HepG2 (cell line): Measurements from ENCODE around the gene SNRPD3. TPM values are rescaled to one million over a fixed set of nuclear protein-coding genes. Genes with fewer than 3 reads are reported as not detected.

Source experiments
- EEA1 ChIP-seq: sonication (generic); formaldehyde crosslinking; IDR thresholded peaks from 2 replicates; pipeline ENCODE4 v1.5.1; 2020; ENCODE audit warnings: mild to moderate bottlenecking, missing genetic modification reagents, borderline replicate concordance
- FIP1L1 ChIP-seq: fragments of 200-400 bp; formaldehyde crosslinking; IDR thresholded peaks from 2 replicates; pipeline ENCODE4 v1.6.1; 2018; ENCODE audit warnings: low read depth, mild to moderate bottlenecking, low read length, moderate library complexity, borderline replicate concordance; ENCODE audit not compliant: insufficient read depth
- KLF6 ChIP-seq: IDR thresholded peaks from 2 replicates; pipeline ENCODE4 v1.8.0; 2016; ENCODE audit warnings: missing biosample characterization, missing genetic modification reagents
- MAFK ChIP-seq, 2 experiments: IDR thresholded peaks in 1 of 2; conservative IDR thresholded peaks in 1 of 2; 2 replicates each; pipeline ENCODE4 v1.6.1; 2011; ENCODE audit warnings: improper control_type of control experiment in 2 of 2, low read length in 2 of 2
- MATR3 ChIP-seq: sonication (generic); formaldehyde crosslinking; IDR thresholded peaks from 2 replicates; pipeline ENCODE4 v1.4.0; 2020; ENCODE audit warnings: missing genetic modification reagents
- NCOA1 ChIP-seq: sonication (generic); formaldehyde crosslinking; IDR thresholded peaks from 2 replicates; pipeline ENCODE4 v1.9.0; 2021; ENCODE audit warnings: missing genetic modification reagents
- NCOA5 ChIP-seq: sonication (generic); formaldehyde crosslinking; IDR thresholded peaks from 2 replicates; pipeline ENCODE4 v1.4.0; 2020; ENCODE audit warnings: missing genetic modification reagents
- PATZ1 ChIP-seq: sonication (generic); formaldehyde crosslinking; IDR thresholded peaks from 2 replicates; pipeline ENCODE4 v1.4.0; 2020; ENCODE audit warnings: missing genetic modification reagents
- PCBP1 ChIP-seq: fragments of 200-400 bp; formaldehyde crosslinking; IDR thresholded peaks from 2 replicates; pipeline ENCODE4 v1.6.1; 2017; ENCODE audit warnings: mild to moderate bottlenecking, low read depth, low read length, borderline replicate concordance
- PHF21A ChIP-seq: sonication (generic); formaldehyde crosslinking; IDR thresholded peaks from 2 replicates; pipeline ENCODE4 v1.5.0; 2020; ENCODE audit warnings: mild to moderate bottlenecking, missing genetic modification reagents
- PHF5A ChIP-seq: IDR thresholded peaks from one replicate; pipeline ENCODE4 v1.6.1; 2018; ENCODE audit warnings: low read depth, missing genetic modification reagents; ENCODE audit not compliant: unreplicated experiment
- PREB ChIP-seq: sonication (generic); formaldehyde crosslinking; IDR thresholded peaks from 2 replicates; pipeline ENCODE4 v1.4.0; 2020; ENCODE audit warnings: missing genetic modification reagents
- REL ChIP-seq: sonication (generic); formaldehyde crosslinking; conservative IDR thresholded peaks from 2 replicates; pipeline ENCODE4 v1.8.0; 2022; ENCODE audit warnings: mild to moderate bottlenecking, missing genetic modification reagents, moderate library complexity
- ZBTB49 ChIP-seq: sonication (generic); formaldehyde crosslinking; IDR thresholded peaks from 2 replicates; pipeline ENCODE4 v1.4.0; 2020; ENCODE audit warnings: missing genetic modification reagents, borderline replicate concordance
- ZNF101 ChIP-seq: sonication (generic); formaldehyde crosslinking; IDR thresholded peaks from 2 replicates; pipeline ENCODE4 v1.4.0; 2020; ENCODE audit warnings: mild to moderate bottlenecking, low read depth, missing genetic modification reagents, borderline replicate concordance
- ZNF136 ChIP-seq: sonication (generic); formaldehyde crosslinking; IDR thresholded peaks from 2 replicates; pipeline ENCODE4 v1.8.1; 2022; ENCODE audit warnings: low read depth, mild to moderate bottlenecking, moderate library complexity, missing genetic modification reagents
- ZNF235 ChIP-seq: sonication (generic); formaldehyde crosslinking; IDR thresholded peaks from 2 replicates; pipeline ENCODE4 v1.8.1; 2023; ENCODE audit warnings: mild to moderate bottlenecking, missing genetic modification reagents, borderline replicate concordance
- ZNF333 ChIP-seq: sonication (generic); formaldehyde crosslinking; IDR thresholded peaks from 2 replicates; pipeline ENCODE4 v1.4.0; 2020; ENCODE audit warnings: mild to moderate bottlenecking, missing genetic modification reagents, borderline replicate concordance
- ZNF33B ChIP-seq: sonication (generic); formaldehyde crosslinking; IDR thresholded peaks from 2 replicates; pipeline ENCODE4 v1.5.1; 2020; ENCODE audit warnings: mild to moderate bottlenecking, missing genetic modification reagents
- ZNF781 ChIP-seq: sonication (generic); formaldehyde crosslinking; IDR thresholded peaks from 2 replicates; pipeline ENCODE4 v1.5.1; 2020; ENCODE audit warnings: borderline replicate concordance, mild to moderate bottlenecking, missing genetic modification reagents; ENCODE audit errors: not compliant biosample characterization
- ZSCAN21 ChIP-seq: sonication (generic); formaldehyde crosslinking; IDR thresholded peaks from 2 replicates; pipeline ENCODE4 v1.8.0; 2022; ENCODE audit warnings: mild to moderate bottlenecking, missing genetic modification reagents, moderate library complexity, borderline replicate concordance
- polyA plus RNA-seq, 8 experiments: library from polyadenylated mRNA; depleted of rRNA in 3 of 8; stranded (reverse) in 7 of 8; unstranded in 1 of 8; fragments of >200 nt; fragmentation: Illumina TruSeq in 4 of 8; extraction: Trizol in 4 of 8; gene quantifications; 2 replicates each; pipeline versions ENCODE4 v1.2.1 to v1.2.3, GENCODE V29; 2011 to 2016; ENCODE audit warnings: low read depth in 4 of 8, missing spikeins in 1 of 8, mixed read lengths in 1 of 8; ENCODE audit not compliant: insufficient read depth in 1 of 8
- total RNA-seq, 5 experiments: library from RNA; depleted of rRNA; stranded (reverse); fragments of >200 nt; fragmentation: Illumina TruSeq; extraction: Trizol; gene quantifications; 2 replicates each; pipeline ENCODE4 v1.2.3, GENCODE V29; 2016; ENCODE audit warnings: low read depth in 1 of 5

Gene SNRPD3
- total and polyA plus RNA-seq, 2 of the 13 experiments (the other 11 are each of a cell fraction or from before 2014, with no cell fraction given): 110 to 209 TPM

GRCh38 chr22:24555165-24556039 lies at the start of gene SNRPD3 (continued):
- TF ChIP-seq PREB (no peak), ZNF235 (CRISPR knock-in tag) (peak; percentile 83; the same call in 1 of the 2 replicates), KLF6 (peak; percentile 16; the same call in 1 of the 2 replicates), NCOA5 (CRISPR knock-in tag) (no peak), PCBP1 (0 out of 2 replicates have a peak, but pooled peaks have one; percentile 75), MAFK (conservative IDR thresholded peaks at IDR 0.05 in 1 of 2, IDR thresholded peaks at IDR 0.05 in 1 of 2; ENCODE audit: low read length in 2 of 2) (0 out of 4 replicates have a peak, but pooled peaks of 1 of the 2 experiments have one; percentile 1), PATZ1 (CRISPR knock-in tag) (peak; percentile 68), FIP1L1 (peak; percentile 83; the same call in 1 of the 2 replicates), ZNF781 (CRISPR knock-in tag) (peak; percentile 71), EEA1 (CRISPR knock-in tag) (peak; percentile 98), PHF21A (peak; percentile 83), ZBTB49 (CRISPR knock-in tag) (peak; percentile 89), ZSCAN21 (CRISPR knock-in tag) (peak; percentile 35; the same call in 1 of the 2 replicates), PHF5A (CRISPR knock-in tag) (no peak), MATR3 (no peak), REL (CRISPR knock-in tag) (no peak), ZNF333 (CRISPR knock-in tag) (peak; percentile 89; the same call in 1 of the 2 replicates), NCOA1 (CRISPR knock-in tag) (no peak; the same call in 1 of the 2 replicates), ZNF136 (CRISPR knock-in tag) (peak; percentile 90; the same call in 1 of the 2 replicates), ZNF33B (CRISPR knock-in tag) (peak; percentile 78; the same call in 1 of the 2 replicates), ZNF101 (CRISPR knock-in tag) (no peak)
